Measurements from ENCODE around the gene RAB39B.

- TF ChIP-seq, protein P1, sequence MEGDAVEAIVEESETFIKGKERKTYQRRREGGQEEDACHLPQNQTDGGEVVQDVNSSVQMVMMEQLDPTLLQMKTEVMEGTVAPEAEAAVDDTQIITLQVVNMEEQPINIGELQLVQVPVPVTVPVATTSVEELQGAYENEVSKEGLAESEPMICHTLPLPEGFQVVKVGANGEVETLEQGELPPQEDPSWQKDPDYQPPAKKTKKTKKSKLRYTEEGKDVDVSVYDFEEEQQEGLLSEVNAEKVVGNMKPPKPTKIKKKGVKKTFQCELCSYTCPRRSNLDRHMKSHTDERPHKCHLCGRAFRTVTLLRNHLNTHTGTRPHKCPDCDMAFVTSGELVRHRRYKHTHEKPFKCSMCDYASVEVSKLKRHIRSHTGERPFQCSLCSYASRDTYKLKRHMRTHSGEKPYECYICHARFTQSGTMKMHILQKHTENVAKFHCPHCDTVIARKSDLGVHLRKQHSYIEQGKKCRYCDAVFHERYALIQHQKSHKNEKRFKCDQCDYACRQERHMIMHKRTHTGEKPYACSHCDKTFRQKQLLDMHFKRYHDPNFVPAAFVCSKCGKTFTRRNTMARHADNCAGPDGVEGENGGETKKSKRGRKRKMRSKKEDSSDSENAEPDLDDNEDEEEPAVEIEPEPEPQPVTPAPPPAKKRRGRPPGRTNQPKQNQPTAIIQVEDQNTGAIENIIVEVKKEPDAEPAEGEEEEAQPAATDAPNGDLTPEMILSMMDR (IDR thresholded peaks at IDR 0.05): no peak
- no peak for TF ChIP-seq POLR2A (IDR thresholded peaks at IDR 0.05)
Observed at GRCh38 chrX:155218777-155219176, 45.5 kb downstream of the RAB39B start.
